Lower lobe of right lung (tissue), 2 donors: ENCODE measurements around the gene KCNK16. TPM values are rescaled to one million over a fixed set of nuclear protein-coding genes. Genes with fewer than 3 reads are reported as not detected.

Experiments used
- ATAC-seq, 2 donors: fragments of 200-7000 bp; cut with Tn5 transposase; one replicate each; pipeline ENCODE4 v1.9.1; 2020 to 2022; ENCODE audit warnings: mild to moderate bottlenecking in 2 of 2, moderate library complexity in 2 of 2
- DNase-seq: peaks from one replicate; pipeline ENCODE4 v3.0.0-alpha.2; 2020
- H3K27ac ChIP-seq: fragments of 200-600 bp; one replicate; pipeline ENCODE4 v1.8.0; 2022
- H3K27me3 ChIP-seq: fragments of 200-600 bp; one replicate; pipeline ENCODE4 v1.8.0; 2022; ENCODE audit warnings: low read depth
- H3K36me3 ChIP-seq: fragments of 200-600 bp; one replicate; pipeline ENCODE4 v1.8.0; 2022; ENCODE audit warnings: mild to moderate bottlenecking
- H3K4me1 ChIP-seq: fragments of 200-600 bp; one replicate; pipeline ENCODE4 v1.8.0; 2022
- H3K4me3 ChIP-seq: fragments of 200-600 bp; one replicate; pipeline ENCODE4 v1.8.0; 2022; ENCODE audit warnings: mild to moderate bottlenecking
- H3K9me3 ChIP-seq: fragments of 200-600 bp; one replicate; pipeline ENCODE4 v1.8.0; 2022
- CTCF ChIP-seq: fragments of 200-600 bp; IDR thresholded peaks from one replicate; pipeline ENCODE4 v1.8.0; 2022; ENCODE audit warnings: antibody characterized with exemption, mild to moderate bottlenecking
- intact Hi-C: fragments of 100-400 bp; cut with DNase I; formaldehyde crosslinking; loops from one replicate; pipeline ENCODE4 v1.11.0; 2022
- total RNA-seq: library from RNA; stranded (reverse); fragmentation: NEBNext Ultra II Directional; extraction: Animal tissue kit (Norgen Biotek cat#: 25700); gene quantifications from one replicate; pipeline ENCODE4 v1.2.1, GENCODE V29; 2021
- donor health status: DM: no; HTN: yes; CAD: no; lungs with severe emphysema.

KCNK16 gene
- total RNA-seq, 1 donor from 2014 or later, result not detected

GRCh38 chr6:39266782-39267355, 55.6 kb downstream of the KCNK16 start:
- Histone ChIP-seq H3K27me3 (no peaks in the 10 kb centered on the region), H3K27ac (no peak overlapping the region), H3K36me3 (no peaks in the 10 kb centered on the region), H3K9me3 (no peaks in the 10 kb centered on the region), H3K4me3 (no peak overlapping the region), H3K4me1 (peaks cover 9% of the 10 kb centered on the region)
- TF ChIP-seq CTCF, result no peak
- ATAC-seq (no peak), DNase-seq (no peak)
- intact Hi-C loops, result no loop called here

GRCh38 chr6:39266375-39266774, 56.1 kb downstream of the KCNK16 start:
- no peak for TF ChIP-seq CTCF
- Histone ChIP-seq H3K4me1 (peaks cover 9% of the 10 kb centered on the region), H3K27ac (no peak overlapping the region), H3K4me3 (no peak overlapping the region), H3K27me3 (no peaks in the 10 kb centered on the region), H3K9me3 (no peaks in the 10 kb centered on the region), H3K36me3 (no peaks in the 10 kb centered on the region)
- intact Hi-C loops, result no loop called here
- DNase-seq (no peak), ATAC-seq (no peak)

Other genes starting within 250 kb of the KCNK16 start
- gene SAYSD1, start 207.5 kb downstream of the KCNK16 start, total RNA-seq, result 15.5 TPM
- 10.9 TPM for gene KCNK5, start 93.2 kb downstream of the KCNK16 start, total RNA-seq
- 5.5 TPM for gene KCNK17, start 8.3 kb downstream of the KCNK16 start, total RNA-seq